Left lung (tissue), 10 donors: ENCODE results near the gene USB1. TPM values are rescaled to one million over a fixed set of nuclear protein-coding genes. Genes with fewer than 3 reads are reported as not detected.

Experiments
- ATAC-seq: fragments of 200-7000 bp; cut with Tn5 transposase; one replicate; pipeline ENCODE4 v1.9.1; 2020; ENCODE audit warnings: moderate library complexity
- DNase-seq, 4 donors: peaks; one replicate each; pipeline ENCODE4 v3.0.0-alpha.2; 2013 to 2020
- H3K27ac ChIP-seq, 2 donors: fragments of 200-600 bp; sonication (generic) in 1 of 2; one replicate each; pipeline versions ENCODE4 v1.5.0 to v1.8.0; 2020 to 2021
- H3K27me3 ChIP-seq, 2 donors: fragments of 200-600 bp; sonication (generic) in 1 of 2; one replicate each; pipeline versions ENCODE4 v1.5.0 to v1.8.0; 2020 to 2021
- H3K36me3 ChIP-seq, 2 donors: fragments of 200-600 bp; sonication (generic) in 1 of 2; one replicate each; pipeline versions ENCODE4 v1.5.0 to v1.8.0; 2020 to 2021
- H3K4me1 ChIP-seq, 2 donors: fragments of 200-600 bp; one replicate each; pipeline ENCODE4 v1.8.0; 2021
- H3K4me3 ChIP-seq, 2 donors: fragments of 200-600 bp; sonication (generic) in 1 of 2; one replicate each; pipeline versions ENCODE4 v1.5.0 to v1.8.0; 2020 to 2021; ENCODE audit warnings: mild to moderate bottlenecking in 1 of 2
- H3K9me3 ChIP-seq, 2 donors: fragments of 200-600 bp; sonication (generic) in 1 of 2; one replicate each; pipeline versions ENCODE4 v1.5.0 to v1.8.0; 2020 to 2021
- CTCF ChIP-seq, 2 donors: fragments of 200-600 bp; sonication (generic) in 1 of 2; IDR thresholded peaks; one replicate each; pipeline versions ENCODE4 v1.5.0 to v1.8.0; 2021; ENCODE audit warnings: antibody characterized with exemption in 2 of 2
- intact Hi-C, 2 donors: fragments of 100-400 bp; cut with DNase I; formaldehyde crosslinking; loops; one replicate each; pipeline versions ENCODE4 v1.11.2 to v1.14.2; 2022
- polyA plus RNA-seq, 6 donors: library from polyadenylated mRNA; unstranded; fragments of 120-200 nt; gene quantifications; one replicate each; pipeline ENCODE4 v1.2.1, GENCODE V29; 2013; ENCODE audit not compliant: insufficient read length in 6 of 6
- total RNA-seq, 2 donors: library from RNA; stranded (reverse); fragmentation: NEBNext Ultra II Directional; extraction: Animal tissue kit (Norgen Biotek cat#: 25700); gene quantifications; one replicate each; pipeline ENCODE4 v1.2.1, GENCODE V29; 2021
- donor health status: DM: no; HTN: yes; CAD: no.
- donor health status: DM: no; HTN: no; CAD: no.

Gene USB1
- total and polyA plus RNA-seq, 8 donors: 21.5 to 50.9 (median 25.2) TPM

GRCh38 chr16:57982385-57982784 is 18.8 kb upstream of the USB1 start:
- Histone ChIP-seq H3K36me3 (no peaks in the 10 kb centered on the region), H3K4me3 (no peak overlapping the region), H3K4me1 (peaks cover 11 to 13% of the 10 kb centered on the region in 2 donors), H3K27ac (no peak overlapping the region), H3K27me3 (peaks cover 0 to 19% of the 10 kb centered on the region in 2 donors), H3K9me3 (no peaks in the 10 kb centered on the region)
- intact Hi-C loops: no loop called here
- no peak for DNase-seq
- TF ChIP-seq CTCF (IDR thresholded peaks at IDR 0.05): no peak
- no peak for ATAC-seq

- no peak for TF ChIP-seq CTCF (IDR thresholded peaks at IDR 0.05)
- Histone ChIP-seq H3K4me1 (peaks cover 11 to 13% of the 10 kb centered on the region in 2 donors), H3K36me3 (no peaks in the 10 kb centered on the region), H3K9me3 (no peaks in the 10 kb centered on the region), H3K4me3 (peak overlapping the region; percentile 44 to 53), H3K27ac (no peak overlapping the region), H3K27me3 (peaks cover 0 to 19% of the 10 kb centered on the region in 2 donors)
- ATAC-seq (peak; percentile 98), DNase-seq (peak; percentile 48 to 97 (median 90))
- intact Hi-C loops: no loop called here
Measured at GRCh38 chr16:57984443-57985203, 16.6 kb upstream of the USB1 start.

- H3K27me3 ChIP-seq: peaks cover 0 to 19% of the 10 kb centered on the region in 2 donors
- no peak overlapping the region for H3K27ac ChIP-seq
- no peaks in the 10 kb centered on the region for H3K9me3 ChIP-seq
- peak in 2 of 4 donors; percentile 33 to 75 for DNase-seq
- peak overlapping the region; percentile 44 to 53 for H3K4me3 ChIP-seq
- no peaks in the 10 kb centered on the region for H3K36me3 ChIP-seq
- intact Hi-C loops: no loop called here
- peaks cover 11 to 13% of the 10 kb centered on the region in 2 donors for H3K4me1 ChIP-seq
- peak; percentile 58 for ATAC-seq
- TF ChIP-seq CTCF (IDR thresholded peaks at IDR 0.05): no peak
Measured at GRCh38 chr16:57985204-57986181, 15.7 kb upstream of the USB1 start.

- H3K4me3 ChIP-seq: no peak overlapping the region
- H3K27ac ChIP-seq: no peak overlapping the region
- peaks cover 0 to 19% of the 10 kb centered on the region in 2 donors for H3K27me3 ChIP-seq
- peak in 2 of 4 donors; percentile 24 to 30 for DNase-seq
- TF ChIP-seq CTCF (IDR thresholded peaks at IDR 0.05): no peak
- no peak for ATAC-seq
- no peaks in the 10 kb centered on the region for H3K9me3 ChIP-seq
- intact Hi-C loops: no loop called here
- no peaks in the 10 kb centered on the region for H3K36me3 ChIP-seq
- peaks cover 11 to 13% of the 10 kb centered on the region in 2 donors for H3K4me1 ChIP-seq
Measured at GRCh38 chr16:57986196-57986595, 15.0 kb upstream of the USB1 start.
